H9 (cell line): ENCODE measurements around the gene NACC1. TPM values are rescaled to one million over a fixed set of nuclear protein-coding genes. Genes with fewer than 3 reads are reported as not detected.
"Not testable (repeated sequence)": the region's sequence is repeated elsewhere in the genome, so short reads cannot be mapped to it uniquely, and the experiment has no call there.

Experiments
- DNase-seq: peaks from one replicate; pipeline ENCODE4 v3.0.0-alpha.2; 2017
- H2AFZ ChIP-seq: one replicate; pipeline ENCODE4 v1.6.1; 2013; ENCODE audit warnings: mild to moderate bottlenecking, low read length, control low read depth, moderate library complexity
- H2AK5ac ChIP-seq: 2 replicates; pipeline ENCODE4 v1.6.1; 2013; ENCODE audit warnings: low read length, control low read depth, mixed read lengths; ENCODE audit not compliant: insufficient read length
- H2BK120ac ChIP-seq: one replicate; pipeline ENCODE4 v1.6.1; 2013; ENCODE audit warnings: low read depth, mild to moderate bottlenecking, low read length, control low read depth, inconsistent platforms; ENCODE audit not compliant: poor library complexity, severe bottlenecking
- H2BK12ac ChIP-seq: 2 replicates; pipeline ENCODE4 v1.6.1; 2013; ENCODE audit warnings: low read length, control low read depth, mixed read lengths, low read depth; ENCODE audit not compliant: insufficient read length
- H2BK15ac ChIP-seq: 2 replicates; pipeline ENCODE4 v1.6.1; 2013; ENCODE audit warnings: low read depth, low read length, control low read depth
- H2BK20ac ChIP-seq: one replicate; pipeline ENCODE4 v1.6.1; 2013; ENCODE audit warnings: low read depth, mild to moderate bottlenecking, low read length, control low read depth, inconsistent platforms; ENCODE audit not compliant: poor library complexity, severe bottlenecking
- H2BK5ac ChIP-seq: 2 replicates; pipeline ENCODE4 v1.6.1; 2013; ENCODE audit warnings: low read length, control low read depth, mixed read lengths; ENCODE audit not compliant: insufficient read length
- H3K14ac ChIP-seq: 2 replicates; pipeline ENCODE4 v1.6.1; 2013; ENCODE audit warnings: low read length, control low read depth; ENCODE audit not compliant: insufficient read depth
- H3K18ac ChIP-seq: 2 replicates; pipeline ENCODE4 v1.6.1; 2013; ENCODE audit warnings: low read depth, mild to moderate bottlenecking, mixed read lengths, low read length, control low read depth; ENCODE audit not compliant: insufficient read length
- H3K23ac ChIP-seq: 2 replicates; pipeline ENCODE4 v1.6.1; 2013; ENCODE audit warnings: low read length, control low read depth, mixed read lengths, low read depth; ENCODE audit not compliant: insufficient read length
- H3K23me2 ChIP-seq: 2 replicates; pipeline ENCODE4 v1.6.1; 2013; ENCODE audit warnings: low read depth, mild to moderate bottlenecking, mixed read lengths, low read length, control low read depth; ENCODE audit not compliant: insufficient read length, poor library complexity, severe bottlenecking
- H3K27ac ChIP-seq: 2 replicates; pipeline ENCODE4 v1.5.1; 2013; ENCODE audit warnings: low read length, control low read depth, mixed read lengths, low read depth; ENCODE audit not compliant: insufficient read length
- H3K27me3 ChIP-seq: 2 replicates; pipeline ENCODE4 v1.6.1; 2013; ENCODE audit warnings: low read length, control low read depth, inconsistent platforms; ENCODE audit not compliant: insufficient read depth
- H3K4ac ChIP-seq: 2 replicates; pipeline ENCODE4 v1.6.1; 2013; ENCODE audit warnings: low read depth, mild to moderate bottlenecking, control low read depth, inconsistent platforms, low read length, moderate library complexity
- H3K4me1 ChIP-seq: 2 replicates; pipeline ENCODE4 v1.6.1; 2013; ENCODE audit warnings: low read length, control low read depth, inconsistent platforms; ENCODE audit not compliant: insufficient read depth
- H3K4me2 ChIP-seq: 2 replicates; pipeline ENCODE4 v1.6.1; 2013; ENCODE audit warnings: low read length, control low read depth, mixed read lengths; ENCODE audit not compliant: insufficient read length, insufficient read depth
- H3K56ac ChIP-seq: 2 replicates; pipeline ENCODE4 v1.6.1; 2013; ENCODE audit warnings: low read depth, mild to moderate bottlenecking, mixed read lengths, low read length, control low read depth; ENCODE audit not compliant: insufficient read length
- H3K79me1 ChIP-seq: 2 replicates; pipeline ENCODE4 v1.6.1; 2013; ENCODE audit warnings: low read depth, mild to moderate bottlenecking, moderate library complexity, low read length, control low read depth, inconsistent platforms; ENCODE audit not compliant: insufficient read depth, poor library complexity, severe bottlenecking
- H3K79me2 ChIP-seq: 2 replicates; pipeline ENCODE4 v1.6.1; 2013; ENCODE audit warnings: low read length, control low read depth, inconsistent platforms; ENCODE audit not compliant: insufficient read depth
- H3K9ac ChIP-seq: 2 replicates; pipeline ENCODE4 v1.6.1; 2013; ENCODE audit warnings: low read length, control low read depth, mixed read lengths; ENCODE audit not compliant: insufficient read length; ENCODE audit errors: extremely low read depth
- H3K9me3 ChIP-seq: one replicate; pipeline ENCODE4 v1.6.1; 2013; ENCODE audit warnings: low read depth, low read length, inconsistent platforms; ENCODE audit not compliant: control insufficient read depth
- H3T11ph ChIP-seq: one replicate; pipeline ENCODE4 v1.6.1; 2013; ENCODE audit warnings: mild to moderate bottlenecking, low read length, control low read depth, inconsistent platforms
- H4K20me1 ChIP-seq: one replicate; pipeline ENCODE4 v1.6.1; 2013; ENCODE audit not compliant: control insufficient read depth, insufficient read length, insufficient read depth
- H4K5ac ChIP-seq: 2 replicates; pipeline ENCODE4 v1.6.1; 2013; ENCODE audit warnings: low read depth, mild to moderate bottlenecking, mixed read lengths, low read length, control low read depth; ENCODE audit not compliant: insufficient read length
- H4K8ac ChIP-seq: replicated peaks from 2 replicates; pipeline ENCODE4 v1.6.1; 2013; ENCODE audit warnings: low read length, control low read depth, mixed read lengths, low read depth; ENCODE audit not compliant: insufficient read length
- H4K91ac ChIP-seq: 2 replicates; pipeline ENCODE4 v1.6.1; 2013; ENCODE audit warnings: low read depth, mild to moderate bottlenecking, moderate library complexity, mixed read lengths, low read length, control low read depth; ENCODE audit not compliant: insufficient read length
- H3K27ac Mint-ChIP-seq, 3 experiments: 2 replicates in 2 of 3; 3 replicates in 1 of 3; pipeline ENCODE4 v1.8.0; 2020 to 2021; ENCODE audit warnings: mixed read lengths in 3 of 3, mild to moderate bottlenecking in 1 of 3, moderate library complexity in 1 of 3
- H3K27me3 Mint-ChIP-seq: 2 replicates; pipeline ENCODE4 v1.8.0; 2021; ENCODE audit warnings: low read depth, mild to moderate bottlenecking, moderate library complexity, mixed read lengths
- H3K36me3 Mint-ChIP-seq, 3 experiments: 2 replicates in 2 of 3; 3 replicates in 1 of 3; pipeline ENCODE4 v1.8.0; 2020 to 2021; ENCODE audit warnings: low read depth in 3 of 3, mixed read lengths in 3 of 3; ENCODE audit not compliant: insufficient read depth in 1 of 3
- H3K4me1 Mint-ChIP-seq, 2 experiments: 2 replicates each; pipeline ENCODE4 v1.8.0; 2020; ENCODE audit warnings: mixed read lengths in 2 of 2
- H3K4me3 Mint-ChIP-seq, 2 experiments: 2 replicates in 1 of 2; 3 replicates in 1 of 2; pipeline ENCODE4 v1.8.0; 2020 to 2021; ENCODE audit warnings: mild to moderate bottlenecking in 2 of 2, mixed read lengths in 2 of 2, moderate library complexity in 1 of 2
- H3K9me3 Mint-ChIP-seq, 2 experiments: 2 replicates in 1 of 2; 3 replicates in 1 of 2; pipeline ENCODE4 v1.8.0; 2020; ENCODE audit warnings: mild to moderate bottlenecking in 2 of 2, mixed read lengths in 2 of 2, moderate library complexity in 1 of 2
- WGBS: extraction: QIAGEN DNeasy Blood & Tissue Kit; methylation state at CpG from one replicate; pipeline ENCODE4 v1.1.7; 2013; ENCODE audit warnings: missing lambda C conversion rate, low lambda C conversion rate, mixed read lengths; ENCODE audit not compliant: insufficient read length; ENCODE audit errors: extremely low coverage; 5-methylcytosine and 5-hydroxymethylcytosine counted together
- total RNA-seq: library from RNA; stranded (reverse); gene quantifications from 2 replicates; pipeline ENCODE4 v1.2.1, GENCODE V29; 2021

NACC1 gene
- total RNA-seq, 1 experiment from 2014 or later = 198 TPM

GRCh38 chr19:13185763-13186657, 67.9 kb downstream of the NACC1 start:
- H3K4me1 Mint-ChIP-seq, H3K4me2 ChIP-seq, H4K8ac ChIP-seq, H2BK20ac ChIP-seq, H3K23ac ChIP-seq, H3K9me3 ChIP-seq, H3K27me3 ChIP-seq, H3K4me1 ChIP-seq, H3K23me2 ChIP-seq, H2BK15ac ChIP-seq, H3K79me2 ChIP-seq, H3K27ac ChIP-seq, DNase-seq, H3K27me3 Mint-ChIP-seq, H3K18ac ChIP-seq, H3K4ac ChIP-seq, H2AK5ac ChIP-seq, H2AFZ ChIP-seq, H2BK12ac ChIP-seq, H4K20me1 ChIP-seq, H2BK120ac ChIP-seq, H4K91ac ChIP-seq, H3K56ac ChIP-seq, H3K79me1 ChIP-seq, H3K9me3 Mint-ChIP-seq, H3T11ph ChIP-seq, H2BK5ac ChIP-seq, H3K36me3 Mint-ChIP-seq, H3K9ac ChIP-seq, H3K14ac ChIP-seq, H3K4me3 Mint-ChIP-seq, H4K5ac ChIP-seq: not testable (repeated sequence)
- H3K27ac Mint-ChIP-seq = peak overlapping the region; percentile 32 to 86 (median 41); a peak in 5 of 7 replicates
- no CpG with 5 or more reads among the region's 22 CpGs for WGBS

- DNase-seq, H3K27me3 ChIP-seq, H2AK5ac ChIP-seq, H3K4me1 Mint-ChIP-seq, H2AFZ ChIP-seq, H3T11ph ChIP-seq, H4K5ac ChIP-seq, H2BK12ac ChIP-seq, H3K56ac ChIP-seq, H4K8ac ChIP-seq, H3K27me3 Mint-ChIP-seq, H3K4ac ChIP-seq, H4K91ac ChIP-seq, H3K14ac ChIP-seq, H2BK15ac ChIP-seq, H3K4me3 Mint-ChIP-seq, H2BK5ac ChIP-seq, H3K23ac ChIP-seq, H3K79me2 ChIP-seq, H3K23me2 ChIP-seq, H3K79me1 ChIP-seq, H3K36me3 Mint-ChIP-seq, H3K18ac ChIP-seq, H3K9me3 ChIP-seq, H3K27ac ChIP-seq, H3K9me3 Mint-ChIP-seq, H2BK120ac ChIP-seq, H3K27ac Mint-ChIP-seq, H2BK20ac ChIP-seq, H3K4me1 ChIP-seq, H3K9ac ChIP-seq, H3K4me2 ChIP-seq, H4K20me1 ChIP-seq: not testable (repeated sequence)
- WGBS = no CpG with 5 or more reads among the region's 38 CpGs
Observed at GRCh38 chr19:13186688-13187087, 68.6 kb downstream of the NACC1 start.
